ENCODE measurements around the gene KDR. TPM values are rescaled to one million over a fixed set of nuclear protein-coding genes. Genes with fewer than 3 reads are reported as not detected.

Gene KDR
- total RNA-seq, 3 donors from 2014 or later = 20.3 to 64.2 (median 40.6) TPM

GRCh38 chr4:55103224-55103623, 22.2 kb downstream of the KDR start:
- TF ChIP-seq POLR2A (IDR thresholded peaks at IDR 0.05) (no peak), POLR2AphosphoS5 (IDR thresholded peaks at IDR 0.05) (no peak), CTCF (IDR thresholded peaks at IDR 0.05) (no peak)

DNA sequence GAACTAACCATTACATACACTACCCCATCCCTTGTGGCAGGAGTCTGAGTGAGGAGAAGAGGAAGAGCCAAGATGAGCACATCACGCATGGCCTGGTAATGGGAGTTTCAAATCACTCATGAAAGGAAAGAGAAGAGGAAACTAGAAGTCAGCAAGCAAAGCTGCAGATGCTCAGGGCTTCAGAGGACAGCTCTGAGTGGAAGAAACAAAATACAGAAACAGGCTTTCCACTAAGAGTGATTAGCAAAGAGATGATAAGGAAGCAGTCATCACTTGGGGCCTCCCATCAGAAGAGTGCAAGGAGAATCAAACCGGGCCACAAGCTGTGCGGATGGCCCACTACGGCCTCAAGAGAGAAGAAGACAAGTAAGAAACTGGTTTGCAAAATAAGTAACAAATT, 25.6 kb downstream of the KDR start:
- Histone ChIP-seq H3K27me3 (no peaks in the 10 kb centered on the region), H3K36me3 (no peaks in the 10 kb centered on the region), H3K4me3 (no peak overlapping the region), H3K27ac (no peak overlapping the region), H3K4me1 (no peaks in the 10 kb centered on the region), H3K9me3 (no peaks in the 10 kb centered on the region)
- no peak for TF ChIP-seq CTCF (IDR thresholded peaks at IDR 0.05)
- no peak for TF ChIP-seq POLR2A (IDR thresholded peaks at IDR 0.05)
- TF ChIP-seq POLR2AphosphoS5 (IDR thresholded peaks at IDR 0.05) = no peak
- no peak for DNase-seq (ENCODE audit: low spot score in 2 of 2)
- intact Hi-C loops (cut with DNase I; ENCODE audit: low total_unique reads) = no loop called here

More at GRCh38 chr4:55103224-55103623, 22.2 kb downstream of the KDR start:
- Histone ChIP-seq H3K27ac (no peak overlapping the region), H3K36me3 (no peaks in the 10 kb centered on the region), H3K27me3 (no peaks in the 10 kb centered on the region), H3K9me3 (no peaks in the 10 kb centered on the region), H3K4me1 (no peaks in the 10 kb centered on the region), H3K4me3 (no peak overlapping the region)
- DNase-seq (ENCODE audit: low spot score in 2 of 2) = no peak
- intact Hi-C loops (cut with DNase I; ENCODE audit: low total_unique reads) = no loop called here

DNA sequence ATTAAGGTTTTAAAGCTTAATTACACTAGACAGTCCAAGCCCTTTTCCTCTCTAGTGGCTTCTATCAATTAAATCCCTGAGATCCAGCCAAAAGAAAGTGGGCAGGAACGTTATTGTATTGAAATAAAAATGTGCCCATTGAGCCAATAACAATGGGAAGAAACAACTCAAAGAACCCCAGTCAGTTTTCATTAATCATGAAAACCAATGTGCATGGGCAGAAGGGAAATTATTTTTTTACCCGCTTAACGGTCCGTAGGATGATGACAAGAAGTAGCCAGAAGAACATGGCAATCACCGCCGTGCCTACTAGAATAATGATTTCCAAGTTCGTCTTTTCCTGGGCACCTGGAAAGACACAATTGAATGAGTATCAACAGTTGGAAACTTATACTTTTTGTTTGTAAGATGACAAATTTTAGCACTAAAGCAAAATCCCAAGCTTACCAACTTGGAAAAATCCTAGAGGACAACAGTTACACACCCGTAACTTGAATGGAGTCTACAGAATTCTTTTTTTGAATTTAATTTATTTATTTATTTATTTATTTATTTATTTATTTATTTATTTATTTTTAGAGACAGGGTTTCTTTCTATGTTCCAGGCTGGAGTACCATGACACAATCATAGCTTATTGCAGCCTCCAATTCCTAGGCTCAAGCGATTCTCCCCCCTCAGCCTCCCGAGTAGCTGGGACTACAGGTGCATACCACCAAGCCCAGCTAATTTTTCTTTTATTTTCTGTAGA, 26.8 kb downstream of the KDR start:
- TF ChIP-seq POLR2A (IDR thresholded peaks at IDR 0.05) = no peak
- no peak for TF ChIP-seq POLR2AphosphoS5 (IDR thresholded peaks at IDR 0.05)
- no peak for TF ChIP-seq CTCF (IDR thresholded peaks at IDR 0.05)
- intact Hi-C loops (cut with DNase I; ENCODE audit: low total_unique reads) = no loop called here
- no peak for DNase-seq (ENCODE audit: low spot score in 2 of 2)
- no peaks in the 10 kb centered on the region for H3K9me3 ChIP-seq
- H3K27ac ChIP-seq = no peak overlapping the region
- H3K27me3 ChIP-seq = no peaks in the 10 kb centered on the region
- H3K4me1 ChIP-seq = no peaks in the 10 kb centered on the region
- H3K4me3 ChIP-seq = no peak overlapping the region
- H3K36me3 ChIP-seq = no peaks in the 10 kb centered on the region

- Histone ChIP-seq H3K27me3 (no peaks in the 10 kb centered on the region), H3K4me1 (no peaks in the 10 kb centered on the region), H3K9me3 (no peaks in the 10 kb centered on the region), H3K36me3 (no peaks in the 10 kb centered on the region), H3K4me3 (no peak overlapping the region), H3K27ac (no peak overlapping the region)
- DNase-seq (ENCODE audit: low spot score in 2 of 2) = no peak
- intact Hi-C loops (cut with DNase I; ENCODE audit: low total_unique reads) = no loop called here
- TF ChIP-seq POLR2AphosphoS5 (IDR thresholded peaks at IDR 0.05) (no peak), POLR2A (IDR thresholded peaks at IDR 0.05) (no peak), CTCF (IDR thresholded peaks at IDR 0.05) (no peak)
Observed at GRCh38 chr4:55096619-55097018, 28.8 kb downstream of the KDR start.

DNA sequence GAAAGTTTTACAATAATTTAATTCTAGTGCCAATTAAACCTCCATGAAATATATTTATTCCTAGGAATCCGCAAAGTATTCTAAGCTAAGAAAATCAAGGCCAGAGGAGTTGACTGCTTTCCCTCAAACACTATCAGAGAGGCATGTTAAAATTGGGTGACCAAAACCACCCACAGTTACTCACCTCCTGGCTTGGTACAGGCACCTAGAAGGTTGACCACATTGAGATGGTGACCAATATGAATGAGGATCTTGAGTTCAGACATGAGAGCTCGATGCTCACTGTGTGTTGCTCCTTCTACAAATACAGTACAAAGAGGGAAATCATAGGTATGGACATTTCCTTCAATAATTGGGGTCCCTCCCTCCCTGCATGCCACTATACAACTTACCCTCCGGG, 29.4 kb downstream of the KDR start:
- TF ChIP-seq POLR2AphosphoS5 (IDR thresholded peaks at IDR 0.05) (no peak), CTCF (IDR thresholded peaks at IDR 0.05) (no peak), POLR2A (IDR thresholded peaks at IDR 0.05) (no peak)
- H3K36me3 ChIP-seq = no peaks in the 10 kb centered on the region
- no peak overlapping the region for H3K27ac ChIP-seq
- no peak overlapping the region for H3K4me3 ChIP-seq
- no peaks in the 10 kb centered on the region for H3K4me1 ChIP-seq
- DNase-seq (ENCODE audit: low spot score in 2 of 2) = no peak
- no peaks in the 10 kb centered on the region for H3K27me3 ChIP-seq
- intact Hi-C loops (cut with DNase I; ENCODE audit: low total_unique reads) = no loop called here
- no peaks in the 10 kb centered on the region for H3K9me3 ChIP-seq
